H9 (cell line): ENCODE data around the gene FARP1. TPM values are rescaled to one million over a fixed set of nuclear protein-coding genes. Genes with fewer than 3 reads are reported as not detected.

Experiments used
- DNase-seq: peaks from one replicate; pipeline ENCODE4 v3.0.0-alpha.2; 2017
- H2AFZ ChIP-seq: one replicate; pipeline ENCODE4 v1.6.1; 2013; ENCODE audit warnings: mild to moderate bottlenecking, low read length, control low read depth, moderate library complexity
- H2AK5ac ChIP-seq: 2 replicates; pipeline ENCODE4 v1.6.1; 2013; ENCODE audit warnings: low read length, control low read depth, mixed read lengths; ENCODE audit not compliant: insufficient read length
- H2BK120ac ChIP-seq: one replicate; pipeline ENCODE4 v1.6.1; 2013; ENCODE audit warnings: low read depth, mild to moderate bottlenecking, low read length, control low read depth, inconsistent platforms; ENCODE audit not compliant: poor library complexity, severe bottlenecking
- H2BK12ac ChIP-seq: 2 replicates; pipeline ENCODE4 v1.6.1; 2013; ENCODE audit warnings: low read length, control low read depth, mixed read lengths, low read depth; ENCODE audit not compliant: insufficient read length
- H2BK15ac ChIP-seq: 2 replicates; pipeline ENCODE4 v1.6.1; 2013; ENCODE audit warnings: low read depth, low read length, control low read depth
- H2BK20ac ChIP-seq: one replicate; pipeline ENCODE4 v1.6.1; 2013; ENCODE audit warnings: low read depth, mild to moderate bottlenecking, low read length, control low read depth, inconsistent platforms; ENCODE audit not compliant: poor library complexity, severe bottlenecking
- H2BK5ac ChIP-seq: 2 replicates; pipeline ENCODE4 v1.6.1; 2013; ENCODE audit warnings: low read length, control low read depth, mixed read lengths; ENCODE audit not compliant: insufficient read length
- H3K14ac ChIP-seq: 2 replicates; pipeline ENCODE4 v1.6.1; 2013; ENCODE audit warnings: low read length, control low read depth; ENCODE audit not compliant: insufficient read depth
- H3K18ac ChIP-seq: 2 replicates; pipeline ENCODE4 v1.6.1; 2013; ENCODE audit warnings: low read depth, mild to moderate bottlenecking, mixed read lengths, low read length, control low read depth; ENCODE audit not compliant: insufficient read length
- H3K23ac ChIP-seq: 2 replicates; pipeline ENCODE4 v1.6.1; 2013; ENCODE audit warnings: low read length, control low read depth, mixed read lengths, low read depth; ENCODE audit not compliant: insufficient read length
- H3K23me2 ChIP-seq: 2 replicates; pipeline ENCODE4 v1.6.1; 2013; ENCODE audit warnings: low read depth, mild to moderate bottlenecking, mixed read lengths, low read length, control low read depth; ENCODE audit not compliant: insufficient read length, poor library complexity, severe bottlenecking
- H3K27ac ChIP-seq: 2 replicates; pipeline ENCODE4 v1.5.1; 2013; ENCODE audit warnings: low read length, control low read depth, mixed read lengths, low read depth; ENCODE audit not compliant: insufficient read length
- H3K27me3 ChIP-seq: 2 replicates; pipeline ENCODE4 v1.6.1; 2013; ENCODE audit warnings: low read length, control low read depth, inconsistent platforms; ENCODE audit not compliant: insufficient read depth
- H3K4ac ChIP-seq: 2 replicates; pipeline ENCODE4 v1.6.1; 2013; ENCODE audit warnings: low read depth, mild to moderate bottlenecking, control low read depth, inconsistent platforms, low read length, moderate library complexity
- H3K4me1 ChIP-seq: 2 replicates; pipeline ENCODE4 v1.6.1; 2013; ENCODE audit warnings: low read length, control low read depth, inconsistent platforms; ENCODE audit not compliant: insufficient read depth
- H3K4me2 ChIP-seq: 2 replicates; pipeline ENCODE4 v1.6.1; 2013; ENCODE audit warnings: low read length, control low read depth, mixed read lengths; ENCODE audit not compliant: insufficient read length, insufficient read depth
- H3K56ac ChIP-seq: 2 replicates; pipeline ENCODE4 v1.6.1; 2013; ENCODE audit warnings: low read depth, mild to moderate bottlenecking, mixed read lengths, low read length, control low read depth; ENCODE audit not compliant: insufficient read length
- H3K79me1 ChIP-seq: 2 replicates; pipeline ENCODE4 v1.6.1; 2013; ENCODE audit warnings: low read depth, mild to moderate bottlenecking, moderate library complexity, low read length, control low read depth, inconsistent platforms; ENCODE audit not compliant: insufficient read depth, poor library complexity, severe bottlenecking
- H3K79me2 ChIP-seq: 2 replicates; pipeline ENCODE4 v1.6.1; 2013; ENCODE audit warnings: low read length, control low read depth, inconsistent platforms; ENCODE audit not compliant: insufficient read depth
- H3K9ac ChIP-seq: 2 replicates; pipeline ENCODE4 v1.6.1; 2013; ENCODE audit warnings: low read length, control low read depth, mixed read lengths; ENCODE audit not compliant: insufficient read length; ENCODE audit errors: extremely low read depth
- H3K9me3 ChIP-seq: one replicate; pipeline ENCODE4 v1.6.1; 2013; ENCODE audit warnings: low read depth, low read length, inconsistent platforms; ENCODE audit not compliant: control insufficient read depth
- H3T11ph ChIP-seq: one replicate; pipeline ENCODE4 v1.6.1; 2013; ENCODE audit warnings: mild to moderate bottlenecking, low read length, control low read depth, inconsistent platforms
- H4K20me1 ChIP-seq: one replicate; pipeline ENCODE4 v1.6.1; 2013; ENCODE audit not compliant: control insufficient read depth, insufficient read length, insufficient read depth
- H4K5ac ChIP-seq: 2 replicates; pipeline ENCODE4 v1.6.1; 2013; ENCODE audit warnings: low read depth, mild to moderate bottlenecking, mixed read lengths, low read length, control low read depth; ENCODE audit not compliant: insufficient read length
- H4K8ac ChIP-seq: replicated peaks from 2 replicates; pipeline ENCODE4 v1.6.1; 2013; ENCODE audit warnings: low read length, control low read depth, mixed read lengths, low read depth; ENCODE audit not compliant: insufficient read length
- H4K91ac ChIP-seq: 2 replicates; pipeline ENCODE4 v1.6.1; 2013; ENCODE audit warnings: low read depth, mild to moderate bottlenecking, moderate library complexity, mixed read lengths, low read length, control low read depth; ENCODE audit not compliant: insufficient read length
- H3K27ac Mint-ChIP-seq, 3 experiments: 2 replicates in 2 of 3; 3 replicates in 1 of 3; pipeline ENCODE4 v1.8.0; 2020 to 2021; ENCODE audit warnings: mixed read lengths in 3 of 3, mild to moderate bottlenecking in 1 of 3, moderate library complexity in 1 of 3
- H3K27me3 Mint-ChIP-seq: 2 replicates; pipeline ENCODE4 v1.8.0; 2021; ENCODE audit warnings: low read depth, mild to moderate bottlenecking, moderate library complexity, mixed read lengths
- H3K36me3 Mint-ChIP-seq, 3 experiments: 2 replicates in 2 of 3; 3 replicates in 1 of 3; pipeline ENCODE4 v1.8.0; 2020 to 2021; ENCODE audit warnings: low read depth in 3 of 3, mixed read lengths in 3 of 3; ENCODE audit not compliant: insufficient read depth in 1 of 3
- H3K4me1 Mint-ChIP-seq, 2 experiments: 2 replicates each; pipeline ENCODE4 v1.8.0; 2020; ENCODE audit warnings: mixed read lengths in 2 of 2
- H3K4me3 Mint-ChIP-seq, 2 experiments: 2 replicates in 1 of 2; 3 replicates in 1 of 2; pipeline ENCODE4 v1.8.0; 2020 to 2021; ENCODE audit warnings: mild to moderate bottlenecking in 2 of 2, mixed read lengths in 2 of 2, moderate library complexity in 1 of 2
- H3K9me3 Mint-ChIP-seq, 2 experiments: 2 replicates in 1 of 2; 3 replicates in 1 of 2; pipeline ENCODE4 v1.8.0; 2020; ENCODE audit warnings: mild to moderate bottlenecking in 2 of 2, mixed read lengths in 2 of 2, moderate library complexity in 1 of 2
- CTCF ChIP-seq: fragments of 200-600 bp; sonication (generic); conservative IDR thresholded peaks from 3 replicates; pipeline ENCODE4 v1.8.0; 2021; ENCODE audit warnings: antibody characterized with exemption, mild to moderate bottlenecking
- WGBS: extraction: QIAGEN DNeasy Blood & Tissue Kit; methylation state at CpG from one replicate; pipeline ENCODE4 v1.1.7; 2013; ENCODE audit warnings: missing lambda C conversion rate, low lambda C conversion rate, mixed read lengths; ENCODE audit not compliant: insufficient read length; ENCODE audit errors: extremely low coverage; 5-methylcytosine and 5-hydroxymethylcytosine counted together
- total RNA-seq: library from RNA; stranded (reverse); gene quantifications from 2 replicates; pipeline ENCODE4 v1.2.1, GENCODE V29; 2021

FARP1 gene
- total RNA-seq, 1 experiment from 2014 or later, result 95.9 TPM

- Histone ChIP-seq H2AFZ (no peak overlapping the region), H2AK5ac (no peak overlapping the region), H3K56ac (no peak overlapping the region), H3K4me1 (peaks cover 15% of the 10 kb centered on the region; the same call in 1 of the 2 replicates), H3T11ph (no peak overlapping the region), H2BK15ac (no peak overlapping the region), H2BK120ac (no peak overlapping the region), H4K8ac (no peak overlapping the region), H2BK12ac (no peak overlapping the region), H3K27ac (no peak overlapping the region), H3K23ac (no peak overlapping the region), H3K9ac (no peak overlapping the region), H3K23me2 (no peaks in the 10 kb centered on the region), H2BK5ac (no peak overlapping the region), H3K18ac (no peak overlapping the region), H4K5ac (no peak overlapping the region), H3K14ac (no peak overlapping the region), H4K91ac (no peak overlapping the region), H3K9me3 (no peaks in the 10 kb centered on the region), H3K79me2 (peaks cover 5% of the 10 kb centered on the region; the same call in 1 of the 2 replicates), H3K4me2 (no peak overlapping the region), H3K79me1 (peaks cover 5% of the 10 kb centered on the region), H2BK20ac (no peak overlapping the region), H3K4ac (no peak overlapping the region), H3K27me3 (no peaks in the 10 kb centered on the region), H4K20me1 (no peaks in the 10 kb centered on the region)
- TF ChIP-seq CTCF, result no peak
- H3K27me3 Mint-ChIP-seq, result no peaks in the 10 kb centered on the region
- H3K4me1 Mint-ChIP-seq, result peaks cover 30 to 32% of the 10 kb centered on the region in 2 experiments
- H3K36me3 Mint-ChIP-seq, result no peaks in the 10 kb centered on the region
- H3K27ac Mint-ChIP-seq, result peak overlapping the region; percentile 44 to 84 (median 71); a peak in 5 of 7 replicates
- H3K4me3 Mint-ChIP-seq, result peak overlapping the region in 1 of 2 experiments; percentile 9; a peak in 2 of 5 replicates
- no peak for DNase-seq
- no peaks in the 10 kb centered on the region for H3K9me3 Mint-ChIP-seq
- WGBS, result no CpG with 5 or more reads among the region's 10 CpGs
Measured at GRCh38 chr13:98280176-98280510, 137.2 kb downstream of the FARP1 start.
